Amniotic stem cell (primary cell): ENCODE data around the gene UBL3.

ENCODE experiments used
- DNase-seq: peaks from one replicate; lab custom pipeline; 2025; lab: John Stamatoyannopoulos, UW

The UBL3 gene

DNA sequence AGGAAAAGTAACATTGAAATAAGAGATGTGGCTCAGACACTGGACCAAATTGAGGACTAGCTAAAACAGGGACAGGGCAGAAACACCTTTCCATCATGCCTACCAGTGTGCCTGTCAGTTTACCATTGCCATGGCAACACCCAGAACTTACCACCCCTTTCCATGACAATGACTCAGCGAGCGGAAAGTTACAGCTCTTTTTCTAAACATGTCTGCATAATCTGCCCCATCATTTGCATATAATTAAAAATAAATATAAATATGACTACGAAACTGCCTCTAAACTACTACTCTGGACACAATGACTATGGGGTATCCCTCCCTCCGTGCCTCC is 96.0 kb downstream of the UBL3 start:
- DNase-seq, result no peak

DNA sequence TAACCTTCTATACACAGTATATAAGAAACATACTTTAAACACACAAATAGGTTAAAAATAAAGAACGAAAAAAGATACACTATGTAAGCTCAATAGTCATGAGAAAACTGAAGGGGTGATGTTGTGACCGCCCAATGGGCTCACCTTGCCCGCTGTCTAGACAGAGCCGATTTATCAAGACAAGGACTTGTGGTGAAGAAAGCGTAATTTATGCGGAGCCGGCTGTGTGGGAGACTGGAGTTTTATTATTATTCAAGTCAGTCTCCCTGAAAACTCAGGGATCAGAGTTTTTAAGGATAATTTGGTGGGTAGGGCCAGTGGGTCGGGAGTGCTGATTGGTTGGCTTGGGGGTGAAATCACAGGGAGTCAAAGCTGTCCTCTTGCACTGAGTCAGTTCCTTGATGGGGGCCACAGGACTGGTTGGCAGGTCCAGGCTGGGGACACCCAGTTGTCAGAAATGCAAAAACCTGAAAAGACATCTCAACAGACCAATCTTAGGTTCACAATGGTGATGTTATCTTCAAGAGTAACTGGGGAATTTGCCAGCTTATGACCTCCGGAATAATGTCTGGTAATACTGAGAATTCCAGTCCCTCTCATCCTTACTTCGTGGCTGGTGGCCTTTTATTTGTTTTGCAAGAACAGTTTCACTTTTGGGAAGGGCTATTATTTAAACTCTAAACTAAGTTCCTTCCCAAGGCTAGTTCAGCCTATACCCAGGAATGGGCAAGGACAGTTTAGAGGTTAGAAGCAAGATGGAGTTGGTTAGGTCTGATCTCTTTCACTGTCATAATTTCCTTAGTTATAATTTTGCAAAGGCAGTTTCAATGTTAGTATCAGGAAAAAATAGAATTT is 96.6 kb downstream of the UBL3 start:
- DNase-seq, result no peak

DNA sequence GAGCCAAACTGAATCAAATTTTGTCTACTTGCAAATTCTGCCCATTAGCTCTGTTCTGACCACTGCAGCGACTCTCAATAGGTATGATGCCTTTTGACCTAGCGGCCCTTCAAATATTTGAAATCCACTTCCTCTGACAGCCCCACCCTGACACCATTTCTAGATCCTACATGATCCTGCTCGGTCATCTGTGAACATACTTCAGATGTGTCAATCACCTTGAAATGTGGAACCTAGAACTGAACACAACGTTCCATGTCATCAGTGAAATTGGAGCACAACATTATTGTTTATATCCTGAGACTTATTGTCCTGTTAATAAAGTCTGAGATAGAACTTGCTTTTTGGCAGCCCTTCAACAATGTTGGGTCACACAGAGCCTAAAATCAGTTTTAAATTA is 98.2 kb downstream of the UBL3 start:
- no peak for DNase-seq

DNA sequence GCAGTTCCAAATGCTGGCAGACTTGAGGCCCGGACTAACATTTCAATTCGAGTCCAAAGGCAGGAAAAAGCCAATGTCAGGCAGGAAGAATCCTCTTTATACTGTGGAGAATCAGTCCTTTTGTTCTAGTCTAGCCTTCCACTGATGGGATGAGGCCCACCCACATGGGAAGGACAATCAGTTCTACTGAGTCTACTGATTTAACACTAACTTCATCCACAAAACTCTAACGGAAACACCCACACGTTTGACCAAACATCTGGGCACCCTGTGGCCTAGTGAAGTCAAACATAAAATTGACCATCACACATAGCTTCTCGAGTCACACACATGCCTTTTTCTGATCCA is 100.3 kb downstream of the UBL3 start:
- DNase-seq, result no peak

DNA sequence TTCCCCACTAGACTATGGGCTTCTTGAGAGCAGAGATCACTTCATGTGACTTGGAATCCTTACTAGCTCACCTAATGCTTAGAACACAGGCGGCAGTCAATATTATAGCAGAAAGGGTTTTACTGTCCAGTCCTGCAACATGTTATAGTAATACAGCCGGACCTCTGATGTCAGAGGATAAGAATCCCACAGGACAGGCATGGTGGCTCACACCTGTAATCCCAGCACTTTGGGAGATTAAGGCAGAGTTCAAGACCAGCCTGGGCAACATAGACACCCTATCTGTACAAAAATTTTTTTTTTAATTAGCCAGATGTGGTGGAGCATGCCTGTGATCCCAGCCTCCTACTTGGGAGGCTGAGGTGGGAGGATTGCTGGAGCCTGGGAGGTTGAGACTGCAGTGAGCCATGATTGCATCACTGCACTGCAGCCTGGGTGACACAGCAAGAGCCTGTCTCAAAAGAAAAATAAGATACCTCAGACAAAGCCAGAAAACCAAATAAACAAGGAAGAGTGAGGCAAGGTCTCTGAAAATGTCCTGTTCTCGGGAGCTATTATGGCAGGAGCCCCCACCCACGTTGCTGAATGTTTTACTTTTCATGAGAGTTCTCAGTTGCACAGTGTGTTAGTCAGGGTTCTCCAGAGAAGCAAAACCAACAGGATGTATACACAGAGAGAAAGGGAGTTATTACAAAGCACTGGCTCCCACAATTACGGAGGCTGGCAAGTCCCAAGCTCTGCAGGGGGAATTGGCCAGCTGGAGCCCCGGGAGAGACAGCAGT is 100.8 kb downstream of the UBL3 start:
- DNase-seq, result no peak

DNA sequence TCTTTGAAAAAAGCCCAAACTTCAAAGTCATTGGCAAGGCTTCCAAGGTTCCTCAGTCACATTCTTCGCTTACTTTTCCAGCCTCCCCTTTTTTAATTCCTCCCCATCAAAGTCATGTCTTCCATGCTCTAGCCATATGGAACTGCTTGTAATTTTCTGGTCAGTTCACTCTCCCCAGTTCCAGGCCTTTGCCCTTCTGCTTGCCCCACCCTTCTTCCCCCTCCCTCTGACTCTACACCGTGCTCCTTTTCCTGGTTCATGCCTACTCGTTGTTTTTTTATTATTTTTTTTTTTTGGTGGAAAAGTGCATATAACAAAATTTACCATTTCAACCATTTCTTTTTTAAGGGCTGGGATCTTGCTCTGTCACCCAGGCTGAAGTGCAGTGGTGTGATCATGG is 102.3 kb downstream of the UBL3 start:
- DNase-seq, result no peak

DNA sequence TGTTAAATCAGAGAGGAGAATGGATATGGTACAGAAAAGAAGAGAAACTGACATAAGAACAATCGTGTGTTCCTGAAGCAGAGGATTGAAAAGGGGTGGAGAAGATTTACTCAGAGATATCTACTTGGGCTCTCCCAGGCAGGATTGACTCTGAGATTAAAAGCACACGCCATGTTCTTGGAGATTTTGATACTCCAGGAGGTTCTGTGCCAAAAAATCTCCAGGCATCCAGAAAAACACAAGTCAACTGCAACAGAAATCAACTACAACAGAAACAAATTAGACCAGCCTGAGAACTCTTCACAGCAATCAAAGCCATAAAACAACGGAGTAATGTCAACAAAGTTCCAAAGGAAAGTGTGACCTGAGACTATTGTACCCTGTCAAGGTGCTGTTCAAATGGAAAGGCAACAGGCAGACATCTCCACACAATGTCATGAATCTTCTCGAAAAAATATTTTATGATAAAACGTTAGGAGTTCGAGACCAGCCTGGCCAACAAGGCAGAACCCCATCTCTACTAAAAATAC is 104.2 kb downstream of the UBL3 start:
- no peak for DNase-seq

DNA sequence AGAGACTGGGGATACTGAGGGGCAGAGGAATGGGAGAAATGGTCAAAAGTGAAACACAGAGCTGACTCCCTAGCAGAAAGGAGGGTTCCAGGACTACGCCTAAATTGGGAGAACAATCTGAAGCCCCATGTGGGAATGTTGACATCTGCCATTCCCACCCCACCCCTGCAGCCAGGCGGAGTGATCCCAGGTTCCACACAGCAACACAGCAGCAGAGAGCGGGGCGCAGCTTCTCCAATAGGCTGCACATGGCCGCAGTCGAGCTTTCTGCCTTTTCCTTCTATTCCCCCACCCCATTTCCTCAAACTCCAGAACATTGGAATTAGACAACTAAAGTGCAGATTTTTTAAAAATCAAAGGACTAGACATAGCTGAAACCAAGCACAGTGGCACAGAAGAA is 104.7 kb downstream of the UBL3 start:
- DNase-seq, result no peak

DNA sequence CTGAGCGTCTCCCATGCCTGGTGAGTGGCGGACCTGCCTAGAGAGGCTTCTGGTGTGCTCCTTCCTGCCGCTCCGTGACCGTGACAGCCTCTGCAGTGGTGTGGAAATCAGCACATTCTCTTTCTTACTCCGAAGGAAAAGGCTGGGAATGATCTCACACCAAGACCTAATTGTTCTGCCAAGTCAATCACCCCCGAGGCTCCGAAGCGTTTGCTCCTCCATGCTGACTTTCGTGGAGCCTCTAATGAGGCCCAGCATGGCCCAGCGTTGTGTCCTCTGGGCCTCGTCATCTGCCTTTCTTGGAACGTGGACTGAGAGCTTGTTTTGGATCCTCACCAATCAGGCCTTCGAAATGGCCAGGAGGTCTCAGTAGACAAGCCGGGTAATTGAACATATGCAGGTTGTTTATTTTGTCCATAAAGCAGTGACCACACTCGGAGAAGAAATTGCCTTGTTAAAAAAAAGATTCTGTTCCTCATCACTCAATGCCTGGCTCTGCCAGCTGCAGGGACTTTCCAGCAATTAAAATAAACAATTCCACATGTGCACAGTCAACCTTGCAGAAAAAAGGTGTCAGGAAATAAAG is 107.1 kb downstream of the UBL3 start:
- no peak for DNase-seq

DNA sequence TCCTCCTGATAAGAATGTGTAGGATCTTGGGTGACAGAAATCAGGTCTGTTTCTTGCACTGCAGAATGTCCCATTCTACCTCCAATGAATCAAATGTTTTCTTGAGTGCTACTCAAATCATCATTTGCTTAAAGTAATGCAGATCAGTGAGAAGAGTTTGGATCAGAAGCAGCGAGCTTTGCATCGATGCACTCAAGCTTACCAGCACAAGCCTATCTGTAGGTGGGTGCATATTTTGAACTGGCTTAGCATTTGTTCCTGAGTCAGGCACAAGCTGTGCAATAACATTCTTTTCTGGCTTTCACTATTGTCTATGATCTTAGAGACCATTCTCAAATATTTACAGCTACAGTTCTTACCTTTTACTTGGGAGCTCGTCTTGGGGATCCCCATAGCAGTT is 109.5 kb downstream of the UBL3 start:
- DNase-seq, result no peak

DNA sequence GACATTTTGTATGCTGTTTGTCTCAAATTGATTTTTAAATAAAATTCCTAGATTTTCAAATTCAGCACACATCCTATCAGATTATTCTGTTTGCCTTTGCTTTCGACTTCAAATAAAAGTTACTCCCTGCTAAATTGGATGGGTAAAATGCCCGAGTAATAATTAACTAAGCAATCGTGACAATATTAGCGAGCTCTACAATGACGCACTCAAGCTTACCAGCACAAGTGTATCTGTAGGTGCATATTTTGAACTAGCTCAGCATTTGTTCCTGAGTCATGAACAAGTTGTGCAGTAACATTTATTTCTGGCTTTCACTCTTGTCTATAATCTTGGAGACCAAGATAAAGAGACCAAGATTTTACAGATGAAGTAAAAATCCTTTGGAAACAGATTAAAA is 113.4 kb downstream of the UBL3 start:
- no peak for DNase-seq

DNA sequence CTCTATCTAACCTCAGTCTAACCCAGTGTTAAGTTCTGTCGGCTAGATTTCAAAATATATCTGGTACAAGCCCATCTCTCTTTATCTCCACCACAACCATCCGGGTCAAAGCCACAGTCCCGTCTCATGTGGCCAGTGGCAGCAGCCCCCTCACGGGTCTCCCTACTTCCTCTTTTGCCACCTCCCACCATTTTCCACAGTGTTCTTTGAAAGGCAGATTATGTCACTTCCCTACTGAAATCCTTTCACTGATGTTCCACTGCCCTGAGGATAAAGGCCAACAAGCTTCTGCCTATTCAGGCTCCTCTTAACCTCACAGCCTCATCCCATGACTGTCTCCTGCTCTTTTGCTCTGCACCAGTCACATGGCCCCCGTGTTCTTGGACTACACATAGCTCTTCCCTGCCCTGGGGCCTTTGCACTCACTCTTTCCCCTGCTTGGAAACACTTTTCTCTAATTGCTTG is 117.2 kb downstream of the UBL3 start:
- DNase-seq, result no peak

DNA sequence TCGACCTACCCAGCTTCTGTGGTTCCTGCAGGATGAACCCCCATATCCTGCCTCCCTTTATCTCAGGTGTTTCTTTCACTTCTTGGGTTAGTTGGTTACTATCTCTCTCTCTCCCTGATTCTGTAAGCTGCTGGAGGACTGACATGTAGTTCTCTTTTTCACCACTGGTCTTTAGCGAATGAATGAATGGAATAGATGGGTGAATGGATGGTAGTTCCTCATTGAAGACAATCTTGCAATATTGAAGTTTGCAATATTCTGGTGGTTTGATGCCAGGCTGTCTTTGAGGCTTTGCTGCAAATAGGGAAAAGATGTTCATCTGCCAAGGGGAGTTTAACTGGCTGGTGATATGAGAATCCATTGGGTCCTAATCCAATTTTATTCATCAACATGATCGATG is 120.2 kb downstream of the UBL3 start:
- DNase-seq, result no peak

DNA sequence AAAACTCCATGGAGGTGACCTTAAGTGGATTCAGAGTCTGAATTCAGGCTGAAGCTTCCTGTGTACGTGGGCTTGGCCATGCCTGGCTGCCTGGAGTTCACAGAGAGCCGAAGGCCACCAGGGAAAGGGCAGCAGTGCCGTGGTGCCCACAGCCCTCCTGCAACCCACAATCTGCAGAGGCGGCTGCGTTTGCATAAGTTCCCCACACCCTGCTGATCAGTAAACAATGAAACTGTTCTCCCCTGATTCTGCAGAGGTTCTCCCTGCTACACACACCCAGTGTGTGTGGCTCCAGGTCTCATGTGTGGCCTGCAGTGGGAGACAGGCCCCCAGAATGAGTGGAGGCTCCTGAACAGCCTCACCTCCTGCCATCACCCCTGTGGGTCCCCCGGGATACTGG is 128.0 kb downstream of the UBL3 start:
- DNase-seq, result no peak

DNA sequence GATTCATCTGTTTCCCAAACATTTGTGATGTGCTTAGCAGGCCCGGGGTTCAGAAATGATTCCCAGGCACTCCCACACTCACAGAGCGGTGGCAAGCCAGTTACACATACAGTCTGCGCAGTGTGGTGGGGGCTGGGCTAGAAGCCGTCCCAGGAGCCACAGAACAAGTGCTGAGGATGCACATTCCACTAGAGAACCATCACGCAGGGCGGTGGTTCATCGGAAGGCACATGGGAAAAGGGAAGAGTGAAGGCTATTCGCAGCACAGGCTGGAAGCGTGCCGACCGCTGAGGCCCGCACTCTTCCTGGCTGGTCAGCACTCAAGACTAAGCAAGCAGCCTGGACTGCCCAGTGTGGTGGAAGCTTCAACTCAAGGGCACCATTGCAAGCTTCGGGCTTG is 128.7 kb downstream of the UBL3 start:
- no peak for DNase-seq

DNA sequence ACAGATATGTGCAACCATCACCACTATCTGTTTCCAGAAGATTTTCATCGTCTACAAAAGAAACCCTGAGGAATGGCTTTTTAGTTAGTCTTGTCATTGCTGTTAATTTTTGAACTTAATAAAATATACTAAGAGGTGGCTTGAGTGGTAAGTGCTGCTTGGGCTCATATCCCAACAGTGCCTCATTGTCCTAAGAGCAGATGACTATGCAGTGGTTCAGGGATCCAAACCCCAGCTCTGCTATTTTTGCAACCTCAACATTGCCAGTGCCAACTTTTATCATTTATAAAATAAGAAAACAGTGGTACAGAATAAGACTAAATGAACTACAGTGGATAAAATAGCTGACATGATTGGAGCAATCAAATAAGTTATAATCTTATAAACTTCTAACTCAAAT is 131.7 kb downstream of the UBL3 start:
- DNase-seq, result no peak

DNA sequence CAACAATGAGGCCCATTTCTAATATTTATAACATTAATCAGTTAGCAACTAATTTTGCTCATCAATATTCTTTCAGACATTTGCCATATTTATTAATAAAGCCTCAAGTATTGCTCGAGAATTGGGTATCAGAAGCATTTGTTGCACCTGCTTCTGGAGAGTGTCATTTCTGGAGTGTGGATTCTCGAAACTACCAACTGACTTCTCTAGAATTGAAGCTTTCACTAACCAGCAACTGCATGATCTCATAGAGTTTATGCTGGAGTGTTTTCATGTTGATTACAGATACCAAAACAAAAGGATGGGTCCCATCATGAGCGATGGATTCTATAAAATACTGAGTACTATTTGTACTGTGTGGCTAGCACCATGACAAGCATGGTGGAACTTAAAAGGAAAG is 133.9 kb downstream of the UBL3 start:
- DNase-seq, result no peak
